ENCODE measurements around the gene SEC62. TPM values are rescaled to one million over a fixed set of nuclear protein-coding genes. Genes with fewer than 3 reads are reported as not detected.

The SEC62 gene
- total and polyA plus RNA-seq, 9 of the 15 experiments (the other 6 are each of a cell fraction or from before 2014, with no cell fraction given): 34.5 to 152 (median 51.8) TPM

DNA sequence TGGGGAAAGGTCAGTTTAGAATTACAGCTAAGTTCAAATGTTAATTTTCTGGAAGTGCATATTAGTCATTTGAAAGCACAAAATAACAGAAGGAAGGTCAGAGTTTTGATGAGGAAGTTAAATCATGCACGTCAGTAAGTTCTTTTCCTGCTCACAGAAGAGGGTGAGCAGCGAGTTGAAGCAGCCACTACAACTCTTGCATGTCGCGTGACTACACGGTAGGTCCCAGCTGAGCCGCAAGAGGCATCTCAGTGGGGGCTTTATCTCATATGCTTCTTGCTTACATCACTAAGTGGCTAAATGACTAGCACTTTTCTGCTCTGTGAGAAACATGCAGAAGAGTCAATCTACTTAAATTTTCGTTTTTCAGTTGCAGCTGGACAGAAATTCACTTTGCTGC is 21.3 kb upstream of the SEC62 start (continued):
- TF ChIP-seq FOXK2 (conservative IDR thresholded peaks at IDR 0.05 in 1 of 2, IDR thresholded peaks at IDR 0.05 in 1 of 2; ENCODE audit: low read depth in 2 of 2) (peak; percentile 63 to 75), RBM25 (IDR thresholded peaks at IDR 0.05; ENCODE audit: low read depth, low read length, severe bottlenecking) (no peak), FOS (IDR thresholded peaks at IDR 0.05; ENCODE audit: extremely low read depth, insufficient read length) (no peak), GTF2A2 (tag; IDR thresholded peaks at IDR 0.05) (no peak), BHLHE40 (IDR thresholded peaks at IDR 0.05; ENCODE audit: low read length) (peak; percentile 99), ARNT (IDR thresholded peaks at IDR 0.05) (no peak), PML (IDR thresholded peaks at IDR 0.05; ENCODE audit: low read length) (no peak), EP300 (IDR thresholded peaks at IDR 0.05; ENCODE audit: low read length) (peak; percentile 56), FOXA3 (CRISPR knock-in tag; conservative IDR thresholded peaks at IDR 0.05 in 1 of 2, IDR thresholded peaks at IDR 0.05 in 1 of 2) (no peak), LEF1 (IDR thresholded peaks at IDR 0.05) (0 out of 2 replicates have a peak, but pooled peaks have one; percentile 45), STAG1 (CRISPR knock-in tag; IDR thresholded peaks at IDR 0.05; ENCODE audit: borderline replicate concordance) (no peak), ZNF766 (CRISPR knock-in tag; conservative IDR thresholded peaks at IDR 0.05) (no peak), BDP1 (IDR thresholded peaks at IDR 0.05; ENCODE audit: insufficient read depth, insufficient read length) (no peak), SMAD2 (IDR thresholded peaks at IDR 0.05; ENCODE audit: low read depth, low read length) (no peak), MTA2 (IDR thresholded peaks at IDR 0.05; ENCODE audit: low read depth) (no peak)
- TF ChIP-seq, protein P1, sequence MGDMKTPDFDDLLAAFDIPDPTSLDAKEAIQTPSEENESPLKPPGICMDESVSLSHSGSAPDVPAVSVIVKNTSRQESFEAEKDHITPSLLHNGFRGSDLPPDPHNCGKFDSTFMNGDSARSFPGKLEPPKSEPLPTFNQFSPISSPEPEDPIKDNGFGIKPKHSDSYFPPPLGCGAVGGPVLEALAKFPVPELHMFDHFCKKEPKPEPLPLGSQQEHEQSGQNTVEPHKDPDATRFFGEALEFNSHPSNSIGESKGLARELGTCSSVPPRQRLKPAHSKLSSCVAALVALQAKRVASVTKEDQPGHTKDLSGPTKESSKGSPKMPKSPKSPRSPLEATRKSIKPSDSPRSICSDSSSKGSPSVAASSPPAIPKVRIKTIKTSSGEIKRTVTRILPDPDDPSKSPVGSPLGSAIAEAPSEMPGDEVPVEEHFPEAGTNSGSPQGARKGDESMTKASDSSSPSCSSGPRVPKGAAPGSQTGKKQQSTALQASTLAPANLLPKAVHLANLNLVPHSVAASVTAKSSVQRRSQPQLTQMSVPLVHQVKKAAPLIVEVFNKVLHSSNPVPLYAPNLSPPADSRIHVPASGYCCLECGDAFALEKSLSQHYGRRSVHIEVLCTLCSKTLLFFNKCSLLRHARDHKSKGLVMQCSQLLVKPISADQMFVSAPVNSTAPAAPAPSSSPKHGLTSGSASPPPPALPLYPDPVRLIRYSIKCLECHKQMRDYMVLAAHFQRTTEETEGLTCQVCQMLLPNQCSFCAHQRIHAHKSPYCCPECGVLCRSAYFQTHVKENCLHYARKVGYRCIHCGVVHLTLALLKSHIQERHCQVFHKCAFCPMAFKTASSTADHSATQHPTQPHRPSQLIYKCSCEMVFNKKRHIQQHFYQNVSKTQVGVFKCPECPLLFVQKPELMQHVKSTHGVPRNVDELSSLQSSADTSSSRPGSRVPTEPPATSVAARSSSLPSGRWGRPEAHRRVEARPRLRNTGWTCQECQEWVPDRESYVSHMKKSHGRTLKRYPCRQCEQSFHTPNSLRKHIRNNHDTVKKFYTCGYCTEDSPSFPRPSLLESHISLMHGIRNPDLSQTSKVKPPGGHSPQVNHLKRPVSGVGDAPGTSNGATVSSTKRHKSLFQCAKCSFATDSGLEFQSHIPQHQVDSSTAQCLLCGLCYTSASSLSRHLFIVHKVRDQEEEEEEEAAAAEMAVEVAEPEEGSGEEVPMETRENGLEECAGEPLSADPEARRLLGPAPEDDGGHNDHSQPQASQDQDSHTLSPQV (IDR thresholded peaks at IDR 0.05): peak; percentile 38; the same call in 1 of the 2 replicates
- TF ChIP-seq, protein P2, sequence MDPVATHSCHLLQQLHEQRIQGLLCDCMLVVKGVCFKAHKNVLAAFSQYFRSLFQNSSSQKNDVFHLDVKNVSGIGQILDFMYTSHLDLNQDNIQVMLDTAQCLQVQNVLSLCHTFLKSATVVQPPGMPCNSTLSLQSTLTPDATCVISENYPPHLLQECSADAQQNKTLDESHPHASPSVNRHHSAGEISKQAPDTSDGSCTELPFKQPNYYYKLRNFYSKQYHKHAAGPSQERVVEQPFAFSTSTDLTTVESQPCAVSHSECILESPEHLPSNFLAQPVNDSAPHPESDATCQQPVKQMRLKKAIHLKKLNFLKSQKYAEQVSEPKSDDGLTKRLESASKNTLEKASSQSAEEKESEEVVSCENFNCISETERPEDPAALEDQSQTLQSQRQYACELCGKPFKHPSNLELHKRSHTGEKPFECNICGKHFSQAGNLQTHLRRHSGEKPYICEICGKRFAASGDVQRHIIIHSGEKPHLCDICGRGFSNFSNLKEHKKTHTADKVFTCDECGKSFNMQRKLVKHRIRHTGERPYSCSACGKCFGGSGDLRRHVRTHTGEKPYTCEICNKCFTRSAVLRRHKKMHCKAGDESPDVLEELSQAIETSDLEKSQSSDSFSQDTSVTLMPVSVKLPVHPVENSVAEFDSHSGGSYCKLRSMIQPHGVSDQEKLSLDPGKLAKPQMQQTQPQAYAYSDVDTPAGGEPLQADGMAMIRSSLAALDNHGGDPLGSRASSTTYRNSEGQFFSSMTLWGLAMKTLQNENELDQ (CRISPR knock-in tag; IDR thresholded peaks at IDR 0.05; ENCODE audit: borderline replicate concordance): no peak
- TF ChIP-seq, protein P3, sequence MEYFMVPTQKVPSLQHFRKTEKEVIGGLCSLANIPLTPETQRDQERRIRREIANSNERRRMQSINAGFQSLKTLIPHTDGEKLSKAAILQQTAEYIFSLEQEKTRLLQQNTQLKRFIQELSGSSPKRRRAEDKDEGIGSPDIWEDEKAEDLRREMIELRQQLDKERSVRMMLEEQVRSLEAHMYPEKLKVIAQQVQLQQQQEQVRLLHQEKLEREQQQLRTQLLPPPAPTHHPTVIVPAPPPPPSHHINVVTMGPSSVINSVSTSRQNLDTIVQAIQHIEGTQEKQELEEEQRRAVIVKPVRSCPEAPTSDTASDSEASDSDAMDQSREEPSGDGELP (CRISPR knock-in tag; IDR thresholded peaks at IDR 0.05; ENCODE audit: borderline replicate concordance): peak; percentile 96
- TF ChIP-seq, protein P4, sequence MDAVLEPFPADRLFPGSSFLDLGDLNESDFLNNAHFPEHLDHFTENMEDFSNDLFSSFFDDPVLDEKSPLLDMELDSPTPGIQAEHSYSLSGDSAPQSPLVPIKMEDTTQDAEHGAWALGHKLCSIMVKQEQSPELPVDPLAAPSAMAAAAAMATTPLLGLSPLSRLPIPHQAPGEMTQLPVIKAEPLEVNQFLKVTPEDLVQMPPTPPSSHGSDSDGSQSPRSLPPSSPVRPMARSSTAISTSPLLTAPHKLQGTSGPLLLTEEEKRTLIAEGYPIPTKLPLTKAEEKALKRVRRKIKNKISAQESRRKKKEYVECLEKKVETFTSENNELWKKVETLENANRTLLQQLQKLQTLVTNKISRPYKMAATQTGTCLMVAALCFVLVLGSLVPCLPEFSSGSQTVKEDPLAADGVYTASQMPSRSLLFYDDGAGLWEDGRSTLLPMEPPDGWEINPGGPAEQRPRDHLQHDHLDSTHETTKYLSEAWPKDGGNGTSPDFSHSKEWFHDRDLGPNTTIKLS (IDR thresholded peaks at IDR 0.05; ENCODE audit: borderline replicate concordance, low read depth): no peak
- TF ChIP-seq, protein P5, sequence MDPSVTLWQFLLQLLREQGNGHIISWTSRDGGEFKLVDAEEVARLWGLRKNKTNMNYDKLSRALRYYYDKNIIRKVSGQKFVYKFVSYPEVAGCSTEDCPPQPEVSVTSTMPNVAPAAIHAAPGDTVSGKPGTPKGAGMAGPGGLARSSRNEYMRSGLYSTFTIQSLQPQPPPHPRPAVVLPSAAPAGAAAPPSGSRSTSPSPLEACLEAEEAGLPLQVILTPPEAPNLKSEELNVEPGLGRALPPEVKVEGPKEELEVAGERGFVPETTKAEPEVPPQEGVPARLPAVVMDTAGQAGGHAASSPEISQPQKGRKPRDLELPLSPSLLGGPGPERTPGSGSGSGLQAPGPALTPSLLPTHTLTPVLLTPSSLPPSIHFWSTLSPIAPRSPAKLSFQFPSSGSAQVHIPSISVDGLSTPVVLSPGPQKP (CRISPR knock-in tag; IDR thresholded peaks at IDR 0.05): no peak
